ENCODE data around the gene LYG1.

GRCh38 chr2:99285526-99285925 is 15.5 kb downstream of the LYG1 start:
- no peak for TF ChIP-seq CTCF (conservative IDR thresholded peaks at IDR 0.05; ENCODE audit: low read depth, low read length)
- no peak for TF ChIP-seq EZH2 (IDR thresholded peaks at IDR 0.05; ENCODE audit: borderline replicate concordance, low read depth, low read length, poor library complexity, severe bottlenecking)
